Neural cell (in vitro differentiated cells): Measurements from ENCODE around the gene NEK6. TPM values are rescaled to one million over a fixed set of nuclear protein-coding genes. Genes with fewer than 3 reads are reported as not detected.

Experiments
- H2AFZ ChIP-seq: fragments of 200-600, 300-800 bp; sonication (generic), shearing (Covaris generic); 2 replicates; pipeline ENCODE4 v1.6.0; 2014; ENCODE audit warnings: low read depth, mild to moderate bottlenecking, antibody characterized with exemption, low read length, moderate library complexity
- H3F3A ChIP-seq: fragments of 200-600 bp; shearing (Covaris generic); 2 replicates; pipeline ENCODE4 v1.6.1; 2016; ENCODE audit warnings: mild to moderate bottlenecking, moderate library complexity, mixed read lengths, antibody characterized with exemption, low read length; ENCODE audit not compliant: insufficient read depth, poor library complexity, severe bottlenecking
- H3K27ac ChIP-seq: fragments of 200-600, 300-800 bp; sonication (generic), shearing (Covaris generic); 2 replicates; pipeline ENCODE4 v1.5.1; 2014; ENCODE audit warnings: mild to moderate bottlenecking, low read length, moderate library complexity
- H3K27me3 ChIP-seq: fragments of 300-800, 200-600 bp; sonication (generic), shearing (Covaris generic); 2 replicates; pipeline ENCODE4 v1.6.0; 2014; ENCODE audit warnings: mild to moderate bottlenecking, low read depth, low read length, moderate library complexity; ENCODE audit not compliant: insufficient read depth
- H3K36me3 ChIP-seq: fragments of 300-800, 200-600 bp; sonication (generic), shearing (Covaris generic); 2 replicates; pipeline ENCODE4 v1.5.1; 2014; ENCODE audit warnings: mild to moderate bottlenecking, antibody characterized with exemption, low read length, moderate library complexity; ENCODE audit not compliant: insufficient read depth
- H3K4me2 ChIP-seq: fragments of 300-800, 200-600 bp; sonication (generic), shearing (Covaris generic); 2 replicates; pipeline ENCODE4 v1.6.0; 2014; ENCODE audit warnings: mild to moderate bottlenecking, low read length
- H3K4me3 ChIP-seq: fragments of 300-800, 200-600 bp; sonication (generic), shearing (Covaris generic); 2 replicates; pipeline ENCODE4 v1.5.1; 2014; ENCODE audit warnings: mild to moderate bottlenecking, low read length, moderate library complexity
- H3K79me2 ChIP-seq: fragments of 200-600 bp; shearing (Covaris generic); replicated peaks from 2 replicates; pipeline ENCODE4 v1.6.0; 2014; ENCODE audit warnings: mild to moderate bottlenecking, low read length, moderate library complexity; ENCODE audit not compliant: insufficient read depth
- H3K9ac ChIP-seq: fragments of 300-800, 200-600 bp; sonication (generic), shearing (Covaris generic); 2 replicates; pipeline ENCODE4 v1.6.1; 2016; ENCODE audit warnings: mild to moderate bottlenecking, low read length, mixed read lengths
- H3K9me2 ChIP-seq: fragments of 200-600 bp; shearing (Covaris generic); 2 replicates; pipeline ENCODE4 v1.6.1; 2016; ENCODE audit warnings: mild to moderate bottlenecking, low read length, mixed read lengths; ENCODE audit not compliant: insufficient read depth
- H3K9me3 ChIP-seq: fragments of 200-600, 300-800 bp; sonication (generic), shearing (Covaris generic); 2 replicates; pipeline ENCODE4 v1.6.1; 2016; ENCODE audit warnings: mild to moderate bottlenecking, mixed run types, low read length, moderate library complexity, mixed read lengths
- H4K20me1 ChIP-seq: fragments of 200-600 bp; shearing (Covaris generic); 2 replicates; pipeline ENCODE4 v1.6.1; 2016; ENCODE audit warnings: mild to moderate bottlenecking, mixed run types; ENCODE audit not compliant: insufficient read depth
- CTCF ChIP-seq: fragments of 450-650 bp; IDR thresholded peaks from 2 replicates; pipeline ENCODE4 v1.5.1; 2014; ENCODE audit warnings: antibody characterized with exemption, mild to moderate bottlenecking, moderate library complexity; ENCODE audit not compliant: poor library complexity, severe bottlenecking
- EP300 ChIP-seq: fragments of 450-650 bp; conservative IDR thresholded peaks from 2 replicates; pipeline ENCODE4 v1.6.1; 2014; ENCODE audit warnings: antibody characterized with exemption, mild to moderate bottlenecking, moderate library complexity; ENCODE audit not compliant: poor library complexity, severe bottlenecking
- EZH2 ChIP-seq: fragments of 200-600, 300-800 bp; shearing (Covaris generic), sonication (generic); IDR thresholded peaks from 2 replicates; pipeline ENCODE4 v1.6.1; 2014; ENCODE audit warnings: antibody characterized with exemption, low read length, borderline replicate concordance, mild to moderate bottlenecking; ENCODE audit not compliant: insufficient read depth, poor library complexity, severe bottlenecking
- MXI1 ChIP-seq: fragments of 450-650 bp; conservative IDR thresholded peaks from 2 replicates; pipeline ENCODE4 v1.6.1; 2014; ENCODE audit warnings: antibody characterized with exemption, mild to moderate bottlenecking; ENCODE audit not compliant: poor library complexity, severe bottlenecking
- POLR2AphosphoS5 ChIP-seq: IDR thresholded peaks from 2 replicates; pipeline ENCODE4 v1.6.1; 2012
- RAD21 ChIP-seq: fragments of 450-650 bp; conservative IDR thresholded peaks from 2 replicates; pipeline ENCODE4 v1.6.1; 2014; ENCODE audit warnings: antibody characterized with exemption, mild to moderate bottlenecking, moderate library complexity
- REST ChIP-seq: IDR thresholded peaks from 2 replicates; pipeline ENCODE4 v1.6.1; 2012; ENCODE audit warnings: borderline replicate concordance
- SMC3 ChIP-seq: fragments of 450-650 bp; conservative IDR thresholded peaks from 2 replicates; pipeline ENCODE4 v1.6.1; 2014; ENCODE audit warnings: antibody characterized with exemption, mild to moderate bottlenecking, moderate library complexity; ENCODE audit not compliant: poor library complexity
- TAF1 ChIP-seq: IDR thresholded peaks from 2 replicates; pipeline ENCODE4 v1.6.1; 2012; ENCODE audit warnings: low read depth
- polyA plus RNA-seq: library from polyadenylated mRNA; depleted of rRNA; stranded (reverse); fragments of >200 nt; gene quantifications from 2 replicates; pipeline ENCODE4 v1.2.3, GENCODE V29; 2014

NEK6 gene
- polyA plus RNA-seq, 1 donor from 2014 or later, result 4.6 TPM

- no peak overlapping the region for H3K4me3 ChIP-seq
- H2AFZ ChIP-seq, result no peak overlapping the region
- no peaks in the 10 kb centered on the region for H4K20me1 ChIP-seq
- H3K79me2 ChIP-seq, result no peaks in the 10 kb centered on the region
- no peaks in the 10 kb centered on the region for H3K36me3 ChIP-seq
- no peak for TF ChIP-seq CTCF
- no peak for TF ChIP-seq TAF1
- no peak for TF ChIP-seq EP300
- H3K27me3 ChIP-seq, result no peaks in the 10 kb centered on the region
- no peaks in the 10 kb centered on the region for H3K9me2 ChIP-seq
- no peaks in the 10 kb centered on the region for H3K9me3 ChIP-seq
- no peak overlapping the region for H3K9ac ChIP-seq
- H3F3A ChIP-seq, result no peaks in the 10 kb centered on the region
- no peak overlapping the region for H3K4me2 ChIP-seq
- no peak overlapping the region for H3K27ac ChIP-seq
Observed at GRCh38 chr9:124326378-124326777, 68.6 kb downstream of the NEK6 start.

GRCh38 chr9:124327491-124327890 lies 69.7 kb downstream of the NEK6 start:
- Histone ChIP-seq H3K4me3 (no peak overlapping the region), H3K27ac (no peak overlapping the region), H3K4me2 (no peak overlapping the region), H3K79me2 (no peaks in the 10 kb centered on the region), H3K9me2 (no peaks in the 10 kb centered on the region), H3F3A (no peaks in the 10 kb centered on the region), H3K9ac (no peak overlapping the region), H3K36me3 (no peaks in the 10 kb centered on the region), H2AFZ (no peak overlapping the region), H4K20me1 (no peaks in the 10 kb centered on the region), H3K27me3 (no peaks in the 10 kb centered on the region), H3K9me3 (no peaks in the 10 kb centered on the region)
- TF ChIP-seq EP300 (no peak), SMC3 (no peak), REST (no peak), POLR2AphosphoS5 (no peak), CTCF (no peak), MXI1 (no peak), TAF1 (no peak), EZH2 (no peak), RAD21 (no peak)
